Activated T-helper 17 cell treated with anti-CD3 and anti-CD28 coated beads, Interleukin-2, amount 50 U/mL, for 72 hours (primary cell): ENCODE measurements around the gene RNF208. TPM values are rescaled to one million over a fixed set of nuclear protein-coding genes. Genes with fewer than 3 reads are reported as not detected.
"Not testable (repeated sequence)": the region's sequence is repeated elsewhere in the genome, so short reads cannot be mapped to it uniquely, and the experiment has no call there.

Experiments used
- ATAC-seq: fragments of 150-1000 bp; cut with Tn5 transposase; replicated peaks from 2 replicates; pipeline ENCODE4 v1.10.0; 2021; ENCODE audit warnings: mild to moderate bottlenecking, moderate library complexity
- H3K27ac Mint-ChIP-seq: one replicate; pipeline ENCODE4 v1.8.0; 2022; ENCODE audit warnings: mixed read lengths
- H3K27me3 Mint-ChIP-seq: one replicate; pipeline ENCODE4 v1.8.0; 2022; ENCODE audit warnings: mixed read lengths
- H3K36me3 Mint-ChIP-seq: one replicate; pipeline ENCODE4 v1.8.0; 2022; ENCODE audit warnings: low read depth, mild to moderate bottlenecking, mixed read lengths
- H3K4me1 Mint-ChIP-seq: one replicate; pipeline ENCODE4 v1.8.0; 2022; ENCODE audit warnings: mixed read lengths
- H3K4me3 Mint-ChIP-seq: one replicate; pipeline ENCODE4 v1.8.0; 2022; ENCODE audit warnings: mild to moderate bottlenecking, mixed read lengths
- H3K9me3 Mint-ChIP-seq: one replicate; pipeline ENCODE4 v1.8.0; 2022; ENCODE audit warnings: mixed read lengths
- total RNA-seq, 2 donors: library from RNA; stranded (reverse); gene quantifications; one replicate each; pipeline ENCODE4 v1.2.3, GENCODE V29; 2022

RNF208 gene
- total RNA-seq, 2 donors from 2014 or later, result 3.5 to 7.4 TPM

GRCh38 chr9:137245450-137246421 is 23.7 kb upstream of the RNF208 start:
- Mint-ChIP-seq H3K36me3 (peaks cover 33% of the 10 kb centered on the region), H3K4me3 (no peak overlapping the region), H3K4me1 (peaks cover 5% of the 10 kb centered on the region), H3K27ac (no peak overlapping the region), H3K9me3 (no peaks in the 10 kb centered on the region), H3K27me3 (no peaks in the 10 kb centered on the region)
- no peak for ATAC-seq

GRCh38 chr9:137244486-137245449 is 22.7 kb upstream of the RNF208 start:
- Mint-ChIP-seq H3K27ac (no peak overlapping the region), H3K27me3 (no peaks in the 10 kb centered on the region), H3K4me1 (peaks cover 5% of the 10 kb centered on the region), H3K36me3 (peaks cover 34% of the 10 kb centered on the region), H3K9me3 (no peaks in the 10 kb centered on the region), H3K4me3 (no peak overlapping the region)
- ATAC-seq, result no peak

GRCh38 chr9:137243626-137244485 is 21.8 kb upstream of the RNF208 start:
- Mint-ChIP-seq H3K36me3 (peaks cover 34% of the 10 kb centered on the region), H3K27ac (no peak overlapping the region), H3K27me3 (no peaks in the 10 kb centered on the region), H3K4me1 (peaks cover 5% of the 10 kb centered on the region), H3K4me3 (peak overlapping the region; percentile 4), H3K9me3 (no peaks in the 10 kb centered on the region)
- ATAC-seq, result no peak

GRCh38 chr9:137243266-137243625 is 21.2 kb upstream of the RNF208 start:
- H3K36me3 Mint-ChIP-seq, result peaks cover 34% of the 10 kb centered on the region
- H3K4me3 Mint-ChIP-seq, result peak overlapping the region; percentile 82
- H3K27me3 Mint-ChIP-seq, ATAC-seq, H3K27ac Mint-ChIP-seq, H3K4me1 Mint-ChIP-seq, H3K9me3 Mint-ChIP-seq: not testable (repeated sequence)

GRCh38 chr9:137242269-137243203 is 20.5 kb upstream of the RNF208 start:
- H3K4me1 Mint-ChIP-seq, result peaks cover 5% of the 10 kb centered on the region
- H3K4me3 Mint-ChIP-seq, result peak overlapping the region; percentile 82
- H3K27ac Mint-ChIP-seq, result peak overlapping the region; percentile 46
- no peaks in the 10 kb centered on the region for H3K9me3 Mint-ChIP-seq
- peaks cover 34% of the 10 kb centered on the region for H3K36me3 Mint-ChIP-seq
- no peak for ATAC-seq
- H3K27me3 Mint-ChIP-seq, result no peaks in the 10 kb centered on the region

- Mint-ChIP-seq H3K4me1 (peaks cover 5% of the 10 kb centered on the region), H3K27ac (peak overlapping the region; percentile 96), H3K27me3 (no peaks in the 10 kb centered on the region), H3K4me3 (peak overlapping the region; percentile 82), H3K36me3 (peaks cover 34% of the 10 kb centered on the region), H3K9me3 (no peaks in the 10 kb centered on the region)
- ATAC-seq, result peak; percentile 51
Measured at GRCh38 chr9:137241490-137242268, 19.6 kb upstream of the RNF208 start.

- ATAC-seq, result peak; percentile 87
- peaks cover 34% of the 10 kb centered on the region for H3K36me3 Mint-ChIP-seq
Measured at GRCh38 chr9:137240841-137241489, 18.9 kb upstream of the RNF208 start, which contains the start of gene TUBB4B. Gene TUBB4B (plus strand): TSS chr9:137241287. CDS start chr9:137241361, 74 bp downstream.

GRCh38 chr9:137240318-137240840 is 18.3 kb upstream of the RNF208 start:
- Mint-ChIP-seq H3K9me3 (no peaks in the 10 kb centered on the region), H3K36me3 (peaks cover 34% of the 10 kb centered on the region), H3K4me3 (peak overlapping the region; percentile 82), H3K27me3 (no peaks in the 10 kb centered on the region), H3K4me1 (peaks cover 5% of the 10 kb centered on the region), H3K27ac (peak overlapping the region; percentile 96)
- peak; percentile 15 for ATAC-seq

More at GRCh38 chr9:137240841-137241489, 18.9 kb upstream of the RNF208 start, which contains the start of gene TUBB4B:
- no peaks in the 10 kb centered on the region for H3K27me3 Mint-ChIP-seq
- H3K4me3 Mint-ChIP-seq, result peak within 1 kb of the TSS; percentile 82
- H3K4me1 Mint-ChIP-seq, result peaks cover 5% of the 10 kb centered on the region
- H3K9me3 Mint-ChIP-seq, result no peaks in the 10 kb centered on the region
- peak within 1 kb of the TSS; percentile 96 for H3K27ac Mint-ChIP-seq

- not testable (repeated sequence) for H3K27me3 Mint-ChIP-seq, H3K9me3 Mint-ChIP-seq, H3K4me1 Mint-ChIP-seq, ATAC-seq, H3K27ac Mint-ChIP-seq
- peaks cover 34% of the 10 kb centered on the region for H3K36me3 Mint-ChIP-seq
- H3K4me3 Mint-ChIP-seq, result peak overlapping the region; percentile 71
Measured at GRCh38 chr9:137239541-137240200, 17.6 kb upstream of the RNF208 start.

GRCh38 chr9:137237759-137238726 is 16.0 kb upstream of the RNF208 start:
- H3K27me3 Mint-ChIP-seq, result peaks cover 4% of the 10 kb centered on the region
- peaks cover 20% of the 10 kb centered on the region for H3K36me3 Mint-ChIP-seq
- no peak overlapping the region for H3K27ac Mint-ChIP-seq
- no peaks in the 10 kb centered on the region for H3K9me3 Mint-ChIP-seq
- peak overlapping the region; percentile 71 for H3K4me3 Mint-ChIP-seq
- H3K4me1 Mint-ChIP-seq, result peaks cover 5% of the 10 kb centered on the region
- ATAC-seq, result no peak
